GM19240 (cell line): ENCODE measurements around the gene RBMS1.

Experiments
- DNase-seq: peaks from one replicate; pipeline ENCODE4 v3.0.0; 2011; ENCODE audit warnings: low spot score; ENCODE audit not compliant: insufficient read length

The RBMS1 gene

GRCh38 chr2:160279813-160280465 is 213.7 kb downstream of the RBMS1 start:
- no peak for DNase-seq

- no peak for DNase-seq
Measured at GRCh38 chr2:160278879-160279177, 214.8 kb downstream of the RBMS1 start.

DNA sequence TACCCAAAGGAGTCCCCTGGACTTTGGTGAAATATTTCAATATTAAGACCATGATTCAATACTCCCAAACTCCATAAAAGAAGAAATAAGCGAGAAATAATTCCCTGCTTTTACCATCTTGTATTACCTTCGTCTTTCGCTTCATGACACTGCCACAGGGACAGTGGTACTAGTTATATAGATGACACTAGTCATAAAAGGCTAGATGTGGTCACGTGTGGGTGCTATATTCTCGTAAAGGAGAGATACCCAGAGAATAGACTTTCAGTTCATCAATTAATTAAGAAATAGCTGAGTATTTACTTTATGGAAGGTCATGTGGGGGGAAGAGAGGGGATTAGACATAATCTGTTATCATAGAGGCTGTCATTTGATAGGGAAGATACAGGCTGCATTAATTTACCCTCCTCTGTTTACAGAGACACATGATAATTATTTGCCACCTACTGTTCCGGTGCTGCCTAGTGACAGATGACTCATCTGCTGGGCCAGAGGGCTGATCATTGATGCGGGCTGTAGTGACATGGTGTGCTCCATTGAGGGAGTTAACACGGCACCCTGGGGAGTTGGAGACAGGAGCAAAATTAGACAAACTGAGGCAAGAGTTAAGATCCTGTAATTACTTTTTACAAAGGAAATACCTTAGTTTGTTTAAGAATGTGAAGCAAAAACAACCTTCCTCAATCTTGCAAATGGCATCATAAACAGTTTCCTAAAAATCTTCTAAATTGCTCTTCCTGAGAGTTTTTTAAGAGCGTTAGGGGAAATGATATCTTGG is 215.3 kb downstream of the RBMS1 start:
- no peak for DNase-seq

- no peak for DNase-seq
Measured at GRCh38 chr2:160277151-160277550, 216.5 kb downstream of the RBMS1 start.

DNA sequence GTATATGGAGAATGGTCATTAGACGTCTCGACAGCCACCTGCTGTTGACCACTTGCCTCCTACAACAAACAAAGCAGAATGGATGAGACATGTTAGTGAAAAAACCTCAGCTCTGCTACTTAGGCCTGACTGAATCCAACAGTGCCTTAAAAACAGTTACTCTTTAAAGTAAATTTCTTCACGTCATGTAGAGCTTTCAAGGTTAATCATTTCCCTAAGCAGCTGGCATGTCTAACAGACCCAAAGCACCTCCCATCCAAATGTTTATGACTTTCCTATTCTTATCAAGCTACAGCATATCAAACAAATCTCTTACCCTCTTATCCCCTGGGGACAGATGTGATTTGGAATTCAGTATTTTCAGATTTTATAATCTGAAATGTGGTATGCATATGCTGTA is 218.0 kb downstream of the RBMS1 start:
- no peak for DNase-seq

- DNase-seq: no peak
Measured at GRCh38 chr2:160271171-160272086, 222.2 kb downstream of the RBMS1 start.

DNA sequence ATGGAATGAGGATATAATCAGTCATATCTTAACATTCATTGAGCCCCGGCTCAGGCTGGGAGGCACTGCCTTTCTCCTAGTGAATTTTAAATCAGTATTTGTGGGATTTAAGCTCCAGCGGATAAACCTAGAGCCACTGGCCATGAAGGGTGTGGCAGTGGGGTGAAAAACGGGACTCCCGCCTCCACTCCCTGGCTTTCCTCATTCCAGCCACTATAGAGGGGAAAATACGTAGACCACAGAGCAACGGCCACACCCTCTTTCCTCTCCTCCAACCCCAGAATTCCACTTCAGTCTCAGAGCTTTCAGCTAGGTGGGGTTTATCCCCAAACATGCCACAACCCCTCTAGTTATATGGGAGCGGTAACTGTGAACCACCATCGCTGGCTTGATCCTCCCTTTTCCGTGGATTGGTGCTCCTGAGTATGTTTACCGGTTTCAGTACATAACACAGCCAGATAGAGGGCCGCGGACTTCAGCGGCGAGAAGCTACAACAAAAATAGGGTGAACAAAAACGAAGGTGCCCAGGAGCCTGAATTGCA is 223.0 kb downstream of the RBMS1 start:
- no peak for DNase-seq

DNA sequence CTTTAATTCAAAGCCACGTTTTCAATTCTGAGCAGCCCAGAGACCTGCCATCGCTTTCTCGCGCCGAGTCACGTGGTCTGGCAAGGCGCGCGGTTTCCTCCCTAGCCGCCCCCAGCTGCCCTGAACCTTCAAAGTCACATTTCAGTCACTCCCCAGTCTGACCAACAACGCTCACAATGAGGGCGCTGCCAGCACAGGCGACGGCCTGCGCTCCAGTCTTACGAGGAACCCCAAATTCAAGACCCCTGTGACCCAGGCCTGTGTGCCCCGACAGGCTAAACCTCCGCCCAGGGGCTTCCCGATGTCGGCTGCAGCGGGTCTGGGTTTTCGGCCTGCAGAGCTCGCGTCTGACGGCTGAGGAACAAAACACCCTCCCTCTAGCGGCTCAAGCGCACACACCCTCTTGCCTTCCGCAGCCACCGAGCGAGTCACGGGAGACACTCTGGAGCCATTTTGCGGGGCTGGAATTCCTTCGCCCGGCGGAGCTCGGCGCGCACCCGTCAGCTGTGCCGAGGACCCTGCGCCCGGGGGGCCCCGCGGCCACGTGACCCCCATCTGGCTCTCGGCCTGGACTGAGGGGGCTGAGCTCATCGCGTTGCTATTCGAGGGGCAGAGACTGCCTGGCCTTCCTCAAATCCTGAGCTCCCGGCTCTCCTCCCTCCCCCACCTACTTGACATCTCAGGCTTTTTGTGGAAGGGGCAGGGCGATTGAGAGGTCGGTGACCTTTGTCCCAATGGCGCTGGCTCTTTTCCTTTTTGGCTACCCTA is 223.6 kb downstream of the RBMS1 start:
- DNase-seq: peak; percentile 33

DNA sequence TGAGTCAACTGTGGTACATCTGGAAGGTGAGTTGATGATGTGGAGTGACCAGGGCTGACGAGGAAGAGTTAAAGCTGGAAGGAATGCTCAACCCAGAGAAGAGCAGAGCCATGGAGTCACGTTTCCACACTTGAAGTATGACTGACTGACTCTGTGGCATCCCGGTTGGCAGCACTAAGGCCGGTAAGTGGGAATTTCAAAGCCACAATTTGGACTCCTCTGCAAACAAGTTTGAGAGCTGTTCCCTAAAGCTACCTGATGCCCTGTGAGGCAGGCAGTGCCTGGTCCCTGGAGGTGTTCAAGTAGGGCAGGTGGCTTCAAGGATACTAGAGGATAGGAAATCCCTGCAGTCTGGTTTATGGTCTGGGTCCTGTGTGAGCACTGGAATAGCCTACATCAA is 224.2 kb downstream of the RBMS1 start:
- DNase-seq: no peak

DNA sequence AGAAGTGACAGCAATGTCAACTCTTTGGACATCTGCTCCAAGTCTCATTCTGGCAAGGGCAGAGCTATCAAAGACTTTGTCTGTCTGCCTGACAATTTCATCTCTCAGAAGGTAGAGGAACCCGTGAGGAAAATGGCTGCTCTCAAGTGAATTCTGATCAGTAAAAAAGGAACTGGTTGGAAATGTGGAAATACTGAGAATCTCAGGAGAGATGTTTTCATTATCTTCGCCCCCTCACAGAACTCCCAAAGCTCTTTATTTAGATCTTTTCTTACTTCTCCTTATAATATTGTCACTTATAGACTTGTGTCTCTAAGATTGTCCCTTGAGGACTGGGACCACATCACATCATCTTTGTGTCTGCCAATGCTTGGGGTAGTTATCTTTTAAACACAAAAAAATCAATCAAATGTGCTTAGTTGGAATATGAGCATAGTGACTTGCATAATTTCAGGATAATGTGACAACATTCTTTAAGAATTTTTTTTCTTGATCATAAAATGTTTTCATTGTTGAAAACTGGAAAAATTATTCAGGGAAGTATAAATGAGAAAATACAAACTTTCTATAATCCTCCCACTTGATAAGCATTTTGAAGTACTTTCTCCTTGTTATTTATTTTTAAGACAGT is 225.3 kb downstream of the RBMS1 start:
- no peak for DNase-seq

GRCh38 chr2:160267692-160268091 is 225.9 kb downstream of the RBMS1 start:
- DNase-seq: no peak

DNA sequence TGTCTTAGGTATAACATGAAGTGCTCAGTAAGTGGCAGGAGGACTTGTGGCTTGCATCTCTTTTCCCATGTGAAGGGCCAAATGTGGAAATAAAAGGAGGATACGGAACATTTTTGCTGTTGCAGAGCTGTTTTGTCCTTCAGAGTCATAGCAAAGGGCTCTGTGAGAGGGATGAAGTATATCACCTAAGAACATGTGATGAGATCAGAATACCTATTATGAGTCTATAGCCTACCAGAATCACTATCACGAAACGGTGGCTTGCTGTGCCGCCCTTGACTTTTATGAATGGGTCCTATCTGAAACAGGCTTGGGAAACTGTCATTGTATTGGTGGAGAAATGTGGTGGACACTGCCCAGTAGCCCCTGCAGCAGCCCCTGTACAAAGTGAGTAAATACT is 226.6 kb downstream of the RBMS1 start:
- DNase-seq: no peak

GRCh38 chr2:160266037-160266551 is 227.5 kb downstream of the RBMS1 start:
- no peak for DNase-seq

- DNase-seq: no peak
Measured at GRCh38 chr2:160264308-160264707, 229.3 kb downstream of the RBMS1 start.

DNA sequence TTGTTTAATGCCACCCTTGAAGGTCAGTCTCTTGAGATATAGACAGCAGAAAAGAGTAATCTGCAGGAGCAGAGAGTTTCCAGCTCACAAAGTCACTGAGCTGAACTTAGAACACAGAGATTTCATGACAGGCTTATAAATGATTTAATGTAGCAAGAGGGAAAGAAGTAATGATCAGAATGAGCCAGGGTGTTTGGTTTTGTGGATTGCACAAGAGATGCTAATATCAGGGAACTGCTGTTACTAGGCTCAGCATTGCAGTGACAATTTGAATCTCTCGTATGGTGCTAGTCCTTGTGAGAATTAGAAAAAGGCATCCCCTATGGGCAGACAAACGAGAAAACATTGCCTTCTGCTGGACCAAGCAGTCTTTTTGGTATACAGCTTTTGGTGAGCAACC is 231.9 kb downstream of the RBMS1 start:
- DNase-seq: no peak

GRCh38 chr2:160258492-160258805 is 235.2 kb downstream of the RBMS1 start:
- DNase-seq: no peak

- DNase-seq: no peak
Measured at GRCh38 chr2:160257743-160258491, 235.7 kb downstream of the RBMS1 start.

GRCh38 chr2:160257041-160257742 is 236.4 kb downstream of the RBMS1 start:
- DNase-seq: no peak

GRCh38 chr2:160256507-160256906 is 237.1 kb downstream of the RBMS1 start:
- DNase-seq: no peak
